SH-SY5Y (cell line): ENCODE data around the gene CUBN.

Experiments used
- GATA2 ChIP-seq: IDR thresholded peaks from 2 replicates; pipeline ENCODE4 v1.6.1; 2011; ENCODE audit warnings: mild to moderate bottlenecking, low read depth, low read length
- GATA3 ChIP-seq: IDR thresholded peaks from 2 replicates; pipeline ENCODE4 v1.6.1; 2011; ENCODE audit warnings: low read depth, mild to moderate bottlenecking, low read length, moderate library complexity

CUBN gene

DNA sequence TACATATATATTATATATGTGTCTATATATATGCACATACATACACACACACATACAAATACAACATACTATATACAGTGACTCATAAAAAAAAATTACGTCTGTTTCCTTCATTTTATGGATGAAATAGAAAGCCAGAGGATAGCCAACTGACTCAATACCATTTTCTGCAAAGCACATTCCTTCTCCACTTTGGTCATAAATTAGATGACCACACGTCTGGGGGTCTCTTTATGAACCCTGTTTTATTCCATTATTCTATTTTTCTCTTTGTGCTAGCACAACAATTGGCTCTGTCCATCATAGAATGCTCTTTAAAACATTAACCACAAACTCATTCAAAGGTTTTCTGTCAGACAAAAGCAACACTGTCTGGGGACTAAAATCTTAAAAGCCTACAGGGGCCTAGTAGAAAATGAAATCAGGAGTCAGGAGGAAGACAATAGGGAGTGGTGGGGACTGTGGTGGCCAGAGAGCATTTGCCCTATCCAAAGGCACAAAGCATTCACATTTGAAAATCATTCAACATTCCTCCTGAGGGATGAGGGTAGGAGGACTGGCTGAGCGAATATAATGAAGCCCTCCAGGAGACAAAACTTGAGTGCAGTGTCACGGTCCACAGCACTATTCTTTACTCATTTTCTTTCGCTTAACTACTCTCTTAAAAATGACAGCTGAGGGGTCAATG lies 4.3 kb downstream of the CUBN start:
- TF ChIP-seq GATA3 (no peak), GATA2 (no peak)

DNA sequence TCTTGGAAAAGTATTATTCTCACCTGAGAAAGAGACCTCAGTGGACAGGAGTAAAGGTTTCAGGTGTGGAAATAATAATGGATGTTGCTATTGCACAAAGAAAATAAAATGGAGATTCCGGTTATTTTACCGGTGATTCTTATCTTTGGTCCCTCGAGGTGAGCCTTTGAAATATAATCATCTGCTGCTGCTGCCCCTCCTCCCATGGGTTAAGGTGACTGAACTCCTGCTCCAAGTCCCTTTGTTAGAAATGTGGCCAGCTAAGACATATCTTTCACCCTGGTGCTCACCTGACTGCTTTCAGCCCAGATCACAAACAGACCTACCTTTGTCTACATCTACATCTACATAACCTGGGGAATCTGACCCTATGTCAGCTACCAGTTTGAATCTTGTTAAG lies 5.7 kb downstream of the CUBN start:
- TF ChIP-seq GATA3 = no peak

DNA sequence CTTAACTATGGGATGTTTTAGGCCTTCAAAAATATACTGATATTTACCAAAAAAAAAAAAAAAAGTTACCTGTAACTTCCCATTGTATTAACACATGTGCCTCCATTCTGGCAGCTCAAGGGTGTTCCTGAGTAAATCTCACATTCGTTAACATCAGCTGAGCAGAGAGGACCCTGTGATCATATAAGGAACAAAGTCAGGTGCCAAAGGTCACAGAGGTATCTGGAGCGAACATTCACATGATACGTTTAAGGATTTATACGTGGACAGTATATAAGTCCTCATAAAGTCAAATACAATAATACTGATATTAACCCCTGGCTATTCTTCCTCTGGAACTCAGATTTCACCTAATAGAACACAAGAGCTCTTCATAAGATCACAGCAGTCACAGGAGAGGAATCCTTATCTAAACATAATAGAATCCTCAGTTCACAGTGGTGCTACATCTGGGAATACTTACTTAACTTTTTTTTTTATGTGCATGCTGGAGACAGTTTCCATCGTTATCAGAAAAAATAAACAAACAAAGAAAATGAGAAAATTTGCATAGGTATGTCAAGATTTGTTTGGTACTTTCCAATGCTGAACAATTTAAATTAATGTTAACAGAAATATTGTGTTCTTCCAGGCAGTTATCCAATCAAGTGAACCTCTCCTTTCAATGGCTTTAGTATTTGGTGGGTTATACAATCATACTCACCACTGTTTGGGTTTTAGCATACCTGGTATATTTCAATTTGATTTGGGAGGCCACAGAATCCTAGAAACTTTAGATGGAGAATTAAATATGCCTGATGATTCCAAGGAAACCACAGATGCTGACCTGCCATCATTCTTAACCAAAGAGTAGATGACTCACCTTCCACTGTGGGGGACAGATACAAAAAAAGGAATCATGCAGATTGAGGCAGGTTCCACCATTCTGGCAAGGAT lies 6.6 kb downstream of the CUBN start:
- no peak for TF ChIP-seq GATA3
- TF ChIP-seq GATA2 = no peak

DNA sequence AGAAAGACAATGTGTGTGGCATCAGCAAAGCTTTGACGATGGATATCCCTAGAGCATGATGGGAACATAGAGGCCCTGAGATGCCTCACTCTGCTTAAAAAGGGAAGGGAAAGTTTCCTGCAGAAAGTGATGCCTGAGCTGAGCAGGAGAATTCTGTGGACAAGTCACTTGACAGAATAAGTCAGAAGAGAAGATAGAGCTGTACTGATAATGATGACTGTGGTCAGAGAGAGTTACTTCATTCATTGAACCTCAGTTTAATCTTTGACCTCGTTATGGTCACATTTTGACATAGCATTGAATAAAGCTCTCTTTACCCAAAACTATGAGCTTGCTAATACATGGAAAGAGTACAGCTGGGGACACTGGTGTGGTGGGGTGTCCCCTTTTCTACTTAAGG lies 7.6 kb downstream of the CUBN start:
- TF ChIP-seq GATA2 (no peak), GATA3 (no peak)

DNA sequence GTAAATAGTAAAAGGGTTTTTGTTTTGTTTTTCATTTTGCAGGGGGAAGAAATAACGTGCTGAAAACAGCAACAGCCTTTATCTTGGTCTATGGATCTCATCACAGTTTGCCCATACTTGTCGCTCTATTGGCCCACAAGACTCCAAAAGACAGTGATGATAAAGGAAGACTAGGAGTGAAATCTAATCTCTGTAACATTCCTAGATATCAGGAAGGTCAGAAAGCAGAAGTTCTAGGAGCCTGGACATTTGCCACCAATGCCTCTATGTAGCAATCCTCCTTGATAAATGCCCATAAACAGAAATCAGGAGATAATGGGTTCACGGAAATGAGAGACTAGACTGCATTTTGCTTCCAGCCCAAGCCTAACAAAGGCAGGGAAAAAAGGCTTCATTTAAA lies 8.9 kb downstream of the CUBN start:
- TF ChIP-seq GATA3 (no peak), GATA2 (no peak)

DNA sequence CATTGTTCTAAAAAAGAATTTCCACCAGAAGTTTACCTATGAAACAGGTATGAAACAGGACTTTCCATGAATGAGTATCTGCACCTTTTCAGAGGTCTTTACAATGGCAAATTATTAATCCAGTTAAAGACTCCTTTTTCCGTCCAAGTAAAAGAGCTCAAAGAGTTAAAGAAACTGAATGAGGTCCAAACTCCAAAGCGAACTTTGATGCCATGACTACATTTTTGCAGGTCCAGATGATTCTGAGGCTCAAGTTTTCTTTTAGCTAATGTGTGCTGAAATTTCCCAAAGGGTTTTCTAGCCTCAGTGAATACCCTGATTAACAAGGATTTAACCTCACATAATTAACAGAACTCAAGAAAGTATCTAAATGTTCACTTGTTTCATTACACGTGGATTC lies 9.8 kb downstream of the CUBN start:
- no peak for TF ChIP-seq GATA3
- no peak for TF ChIP-seq GATA2

DNA sequence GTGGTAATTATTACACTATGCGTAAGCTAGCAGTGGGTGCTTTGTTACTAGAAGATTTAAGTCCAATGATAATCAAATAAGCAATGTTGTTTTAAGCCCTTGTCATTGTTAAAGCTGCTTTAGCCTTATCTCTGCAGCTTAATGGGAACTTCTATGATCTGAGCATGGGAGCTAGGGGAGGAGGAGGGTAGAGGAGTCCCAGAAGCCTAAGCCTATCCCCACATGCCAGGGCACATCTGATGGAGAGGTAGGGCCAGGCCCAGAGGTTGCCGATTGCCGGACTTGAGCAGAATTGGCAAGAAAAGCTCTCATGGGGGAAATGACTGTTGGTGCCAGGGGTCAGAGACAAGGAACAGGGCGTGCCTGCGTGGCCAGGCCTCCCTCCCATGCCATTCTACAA lies 13.4 kb downstream of the CUBN start:
- TF ChIP-seq GATA2 = no peak
- TF ChIP-seq GATA3 = no peak

DNA sequence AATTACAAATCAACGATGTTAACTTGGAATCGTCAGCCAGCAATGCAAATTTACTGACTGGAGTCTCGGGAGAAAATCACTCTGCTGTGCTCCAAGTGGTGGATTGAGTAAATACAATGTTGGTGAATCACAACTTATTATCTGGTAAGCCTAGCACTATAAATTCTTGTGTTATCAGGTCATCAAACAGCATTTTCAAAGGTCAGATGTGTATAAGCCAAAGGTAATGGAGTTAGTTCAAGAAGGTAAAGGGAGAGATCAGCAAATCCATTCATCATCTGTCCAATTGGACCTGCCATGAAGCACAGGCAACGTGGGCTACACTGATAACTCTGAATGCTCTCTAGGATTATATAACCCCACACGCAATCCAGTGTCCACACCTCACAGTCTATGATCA lies 13.9 kb downstream of the CUBN start:
- TF ChIP-seq GATA3 = no peak
- no peak for TF ChIP-seq GATA2

DNA sequence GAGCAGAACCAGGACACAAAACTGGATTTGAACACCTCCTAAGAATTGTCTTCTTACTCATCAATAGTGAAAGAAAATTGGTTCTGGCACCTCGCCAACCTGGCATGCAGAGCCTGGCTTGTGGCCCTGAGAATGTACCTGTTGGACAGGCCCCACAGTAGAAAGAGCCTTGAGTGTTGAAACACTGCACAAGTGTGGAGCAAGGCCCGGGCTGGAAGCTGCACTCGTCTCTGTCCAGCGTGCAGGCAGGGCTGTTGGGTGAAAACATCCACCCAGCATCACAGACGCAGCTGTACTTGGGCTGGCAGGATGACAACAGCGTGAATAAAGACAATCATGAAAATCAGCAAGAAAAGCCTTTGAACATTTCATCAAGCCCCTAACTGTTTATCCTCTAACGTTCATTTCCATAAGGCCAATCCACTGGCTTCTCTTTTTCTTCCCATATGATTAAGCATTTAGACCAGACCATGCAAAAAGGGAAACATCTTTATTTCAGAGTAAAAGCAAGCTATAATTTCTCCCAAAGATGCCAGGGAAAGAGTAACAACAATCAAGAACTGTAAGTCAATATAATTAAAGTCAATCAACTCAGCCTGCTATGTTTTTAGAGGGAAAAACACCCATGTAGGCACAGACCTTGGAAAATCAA lies 15.6 kb downstream of the CUBN start:
- no peak for TF ChIP-seq GATA3
- TF ChIP-seq GATA2 = no peak

DNA sequence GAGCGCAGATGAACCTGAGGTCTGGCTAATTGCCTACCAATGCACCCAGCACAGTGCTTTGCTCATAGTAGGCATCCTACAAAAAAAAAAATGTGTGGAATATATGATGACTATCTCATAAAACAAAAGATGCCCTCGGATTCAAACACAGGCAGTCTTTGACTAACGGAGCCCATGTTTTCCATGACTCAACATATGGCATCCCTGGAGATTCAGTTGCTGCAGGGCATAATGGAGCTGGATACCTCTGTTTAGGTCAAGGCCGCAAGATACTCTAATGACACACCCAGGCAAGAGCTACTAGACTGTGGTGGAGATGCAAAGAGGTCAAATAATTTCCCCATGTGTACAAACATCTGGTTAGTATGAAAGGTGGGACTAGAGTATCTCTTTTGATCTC lies 16.3 kb downstream of the CUBN start:
- TF ChIP-seq GATA2 (no peak), GATA3 (no peak)

DNA sequence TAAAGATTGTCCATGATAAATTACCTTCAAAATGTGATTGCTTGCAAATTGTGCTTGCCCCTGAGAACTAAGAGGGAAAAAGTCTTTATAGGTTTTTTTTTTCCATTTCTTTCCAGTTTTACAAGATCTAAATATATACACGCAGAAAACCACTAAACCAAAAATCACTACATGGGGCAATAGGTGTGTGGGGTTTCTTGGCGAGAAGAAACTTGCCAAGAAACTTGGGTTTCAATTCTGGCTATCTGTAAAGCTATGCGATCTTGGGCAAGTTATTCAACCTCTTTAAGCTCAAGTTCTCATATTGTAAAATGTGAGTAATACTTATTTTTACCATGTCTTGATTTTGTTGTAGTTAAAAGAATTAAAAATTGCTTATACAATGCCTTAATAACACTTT lies 17.0 kb downstream of the CUBN start:
- no peak for TF ChIP-seq GATA2
- TF ChIP-seq GATA3 = no peak

DNA sequence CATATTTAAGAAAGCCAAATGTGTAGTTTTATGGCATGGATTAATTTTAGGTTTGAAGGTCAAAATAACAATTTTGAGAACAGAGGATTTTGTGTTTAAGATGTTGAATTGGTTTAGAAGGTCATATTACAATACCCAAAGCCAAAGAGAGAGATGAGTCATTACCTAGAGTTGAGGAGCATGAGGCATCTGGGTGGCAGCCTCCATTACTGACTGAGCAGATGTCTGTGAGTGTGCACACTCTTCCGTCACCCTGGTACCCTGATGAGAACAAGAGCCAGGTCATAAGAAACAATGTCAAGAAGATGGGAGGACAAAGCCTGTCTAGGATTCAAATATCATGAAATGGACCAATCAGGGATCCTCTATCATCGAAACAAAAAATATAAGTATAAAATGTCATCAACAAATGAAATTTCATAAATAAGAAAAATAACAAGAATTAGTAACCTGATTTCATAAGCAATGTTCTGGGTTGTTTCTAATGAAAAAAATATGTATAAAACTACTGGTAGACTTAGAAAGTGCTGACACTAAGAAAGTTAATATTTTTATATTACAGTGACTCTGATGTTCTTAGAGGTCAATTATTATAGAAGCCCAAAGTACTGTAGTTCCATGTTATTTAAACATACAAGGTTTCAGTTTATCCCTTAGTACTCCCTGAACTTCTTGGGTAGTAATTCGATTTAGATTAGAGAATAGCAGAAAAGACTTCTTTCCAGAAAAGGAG lies 20.0 kb downstream of the CUBN start:
- TF ChIP-seq GATA2 (no peak), GATA3 (no peak)

DNA sequence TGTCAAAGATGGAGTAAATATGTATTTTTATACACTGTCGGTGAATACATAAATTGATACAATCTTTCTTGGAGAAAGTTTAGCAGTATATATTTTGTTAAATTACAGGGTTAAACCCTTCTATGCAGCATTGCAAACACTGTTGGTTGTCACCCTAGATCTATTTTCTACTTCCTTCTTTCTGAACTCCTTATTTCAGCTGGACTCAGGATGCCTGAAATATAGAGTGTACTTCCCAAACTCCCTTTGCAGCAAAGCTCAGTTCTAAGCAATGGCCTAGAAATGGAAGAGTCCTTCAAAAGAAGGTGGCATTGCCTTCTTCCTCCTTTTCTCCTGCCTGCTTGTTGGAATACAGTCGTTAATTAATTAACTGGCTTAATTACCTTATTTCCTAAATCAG lies 20.6 kb downstream of the CUBN start:
- TF ChIP-seq GATA2 (no peak), GATA3 (no peak)

DNA sequence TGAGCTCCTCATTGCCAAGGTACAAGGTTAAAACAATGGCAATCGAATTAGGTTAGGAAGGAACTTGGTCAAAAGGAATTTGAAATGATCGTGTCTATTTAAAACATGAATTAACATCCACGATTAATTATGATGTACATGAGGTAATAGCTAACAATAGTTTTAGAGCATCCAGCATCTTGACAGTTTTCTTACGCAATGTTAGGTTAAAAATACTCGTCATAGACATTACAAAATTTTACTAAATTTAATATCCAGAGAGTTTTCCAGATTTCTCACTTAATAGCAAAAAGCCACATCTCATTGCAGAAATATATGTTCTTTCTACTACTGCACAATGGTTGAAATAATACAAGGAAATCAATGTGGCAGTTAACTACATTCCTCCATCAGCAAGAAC lies 22.6 kb downstream of the CUBN start:
- no peak for TF ChIP-seq GATA3
- TF ChIP-seq GATA2 = no peak
